ENCODE data around the gene SLC8A3.

SLC8A3 gene

GRCh38 chr14:70073924-70074566 lies 114.7 kb downstream of the SLC8A3 start:
- FAIRE-seq (no peak), DNase-seq (ENCODE audit: insufficient read length, low spot score) (peak; percentile 28)
- TF ChIP-seq CTCF (IDR thresholded peaks at IDR 0.05; ENCODE audit: insufficient read depth, missing control alignments) = peak; percentile 84

GRCh38 chr14:70069186-70069585 lies 119.6 kb downstream of the SLC8A3 start:
- DNase-seq (ENCODE audit: insufficient read length, low spot score) (no peak), FAIRE-seq (no peak)
- no peak for TF ChIP-seq CTCF (IDR thresholded peaks at IDR 0.05; ENCODE audit: insufficient read depth, missing control alignments)

GRCh38 chr14:70067810-70068209 lies 120.9 kb downstream of the SLC8A3 start:
- no peak for TF ChIP-seq CTCF (IDR thresholded peaks at IDR 0.05; ENCODE audit: insufficient read depth, missing control alignments)
- FAIRE-seq = no peak
- DNase-seq (ENCODE audit: insufficient read length, low spot score) = no peak

- no peak for DNase-seq (ENCODE audit: insufficient read length, low spot score)
- FAIRE-seq = no peak
- TF ChIP-seq CTCF (IDR thresholded peaks at IDR 0.05; ENCODE audit: insufficient read depth, missing control alignments) = no peak
Observed at GRCh38 chr14:70064136-70064865, 124.5 kb downstream of the SLC8A3 start.

GRCh38 chr14:70061108-70061507 lies 127.6 kb downstream of the SLC8A3 start:
- TF ChIP-seq CTCF (IDR thresholded peaks at IDR 0.05; ENCODE audit: insufficient read depth, missing control alignments) = no peak
- FAIRE-seq (no peak), DNase-seq (ENCODE audit: insufficient read length, low spot score) (no peak)

GRCh38 chr14:70059545-70059944 lies 129.2 kb downstream of the SLC8A3 start:
- DNase-seq (ENCODE audit: insufficient read length, low spot score) (no peak), FAIRE-seq (no peak)
- no peak for TF ChIP-seq CTCF (IDR thresholded peaks at IDR 0.05; ENCODE audit: insufficient read depth, missing control alignments)

- TF ChIP-seq CTCF (IDR thresholded peaks at IDR 0.05; ENCODE audit: insufficient read depth, missing control alignments) = no peak
- FAIRE-seq = no peak
Observed at GRCh38 chr14:70057519-70058136, 131.1 kb downstream of the SLC8A3 start.

More at GRCh38 chr14:70057519-70058136, 131.1 kb downstream of the SLC8A3 start:
- no peak for DNase-seq (ENCODE audit: insufficient read length, low spot score)

Measured in D721Med (cell line).